Mesodermal cell (in vitro differentiated cells): Measurements from ENCODE around the gene PLAC8L1.
"Not testable (repeated sequence)": the region's sequence is repeated elsewhere in the genome, so short reads cannot be mapped to it uniquely, and the experiment has no call there.

ENCODE experiments used
- H3K27ac ChIP-seq: 2 replicates; pipeline ENCODE4 v1.7.0; 2013; ENCODE audit warnings: mild to moderate bottlenecking, low read depth, low read length, moderate library complexity; ENCODE audit not compliant: severe bottlenecking
- H3K36me3 ChIP-seq: 2 replicates; pipeline ENCODE4 v1.7.1; 2013; ENCODE audit warnings: mild to moderate bottlenecking, low read length, moderate library complexity; ENCODE audit not compliant: control insufficient read depth, insufficient read depth
- H3K4me1 ChIP-seq: one replicate; pipeline ENCODE4 v1.7.1; 2013; ENCODE audit warnings: mild to moderate bottlenecking, low read length; ENCODE audit not compliant: insufficient read depth, control insufficient read depth, poor library complexity, severe bottlenecking
- H3K4me3 ChIP-seq: 2 replicates; pipeline ENCODE4 v1.7.0; 2013; ENCODE audit warnings: low read length, control low read depth, mild to moderate bottlenecking; ENCODE audit not compliant: insufficient read depth, poor library complexity, severe bottlenecking; ENCODE audit errors: extremely low read depth
- H3K9me3 ChIP-seq: 2 replicates; pipeline ENCODE4 v1.7.1; 2013; ENCODE audit warnings: mild to moderate bottlenecking, low read length, moderate library complexity; ENCODE audit not compliant: control insufficient read depth
- WGBS, 2 experiments: methylation state at CpG; one replicate each; pipeline ENCODE4 v1.1.5; 2013; ENCODE audit warnings: missing lambda C conversion rate in 2 of 2; ENCODE audit not compliant: insufficient coverage in 2 of 2; 5-methylcytosine and 5-hydroxymethylcytosine counted together

The PLAC8L1 gene

GRCh38 chr5:146111409-146111808 lies 6.0 kb upstream of the PLAC8L1 start:
- no peak overlapping the region for H3K27ac ChIP-seq
- no peak overlapping the region for H3K4me3 ChIP-seq
- no peaks in the 10 kb centered on the region for H3K9me3 ChIP-seq
- WGBS, 2 experiments, result 100% methylated on average over 1 of the region's 1 CpG; no CpG with 5 or more reads in 1 of the 2 experiments
- H3K4me1 ChIP-seq, result no peaks in the 10 kb centered on the region
- H3K36me3 ChIP-seq, result peaks cover 39% of the 10 kb centered on the region

- H3K4me1 ChIP-seq, result no peaks in the 10 kb centered on the region
- H3K27ac ChIP-seq, result no peak overlapping the region
- 50% methylated on average over 1 of the region's 1 CpG; no CpG with 5 or more reads in 1 of the 2 experiments for WGBS, 2 experiments
- H3K36me3 ChIP-seq, result peaks cover 27% of the 10 kb centered on the region
- H3K9me3 ChIP-seq, result no peaks in the 10 kb centered on the region
- H3K4me3 ChIP-seq, result no peak overlapping the region
Observed at GRCh38 chr5:146109379-146109778, 4.0 kb upstream of the PLAC8L1 start.

GRCh38 chr5:146108870-146109269 lies 3.5 kb upstream of the PLAC8L1 start:
- 85 to 100% methylated on average over 1 of the region's 2 CpGs for WGBS, 2 experiments
- not testable (repeated sequence) for H3K9me3 ChIP-seq, H3K4me1 ChIP-seq, H3K4me3 ChIP-seq, H3K27ac ChIP-seq
- peaks cover 23% of the 10 kb centered on the region for H3K36me3 ChIP-seq

- H3K27ac ChIP-seq, result no peak overlapping the region
- H3K36me3 ChIP-seq, result peaks cover 18% of the 10 kb centered on the region
- H3K4me3 ChIP-seq, result no peak overlapping the region
- 100% methylated on average over 1 of the region's 1 CpG; no CpG with 5 or more reads in 1 of the 2 experiments for WGBS, 2 experiments
- H3K4me1 ChIP-seq, result no peaks in the 10 kb centered on the region
- no peaks in the 10 kb centered on the region for H3K9me3 ChIP-seq
Observed at GRCh38 chr5:146107901-146108300, 2.5 kb upstream of the PLAC8L1 start.

- no peaks in the 10 kb centered on the region for H3K4me1 ChIP-seq
- H3K9me3 ChIP-seq, result no peaks in the 10 kb centered on the region
- H3K36me3 ChIP-seq, result peaks cover 4% of the 10 kb centered on the region
- WGBS, 2 experiments, result 100% methylated on average over 1 of the region's 1 CpG
- H3K27ac ChIP-seq, result no peak overlapping the region
- H3K4me3 ChIP-seq, result no peak overlapping the region
Observed at GRCh38 chr5:146103594-146103993, 1.8 kb downstream of the PLAC8L1 start.

GRCh38 chr5:146101646-146102045 lies 3.7 kb downstream of the PLAC8L1 start:
- Histone ChIP-seq H3K9me3 (no peaks in the 10 kb centered on the region), H3K4me3 (no peak overlapping the region), H3K36me3 (peaks cover 4% of the 10 kb centered on the region), H3K4me1 (no peaks in the 10 kb centered on the region), H3K27ac (no peak overlapping the region)
- WGBS, 2 experiments, result no CpG with 5 or more reads among the region's 2 CpGs

- Histone ChIP-seq H3K36me3 (no peaks in the 10 kb centered on the region), H3K4me3 (no peak overlapping the region), H3K9me3 (no peaks in the 10 kb centered on the region), H3K27ac (no peak overlapping the region), H3K4me1 (no peaks in the 10 kb centered on the region)
- WGBS, 2 experiments, result 85 to 95% methylated on average over 4 to 6 of the region's 6 CpGs
Observed at GRCh38 chr5:146098047-146098446, 7.3 kb downstream of the PLAC8L1 start.

GRCh38 chr5:146091881-146092280 lies 13.5 kb downstream of the PLAC8L1 start:
- H3K9me3 ChIP-seq, result no peaks in the 10 kb centered on the region
- H3K4me1 ChIP-seq, result no peaks in the 10 kb centered on the region
- no peak overlapping the region for H3K27ac ChIP-seq
- no peak overlapping the region for H3K4me3 ChIP-seq
- H3K36me3 ChIP-seq, result no peaks in the 10 kb centered on the region
- no CpG with 5 or more reads among the region's 3 CpGs for WGBS, 2 experiments

- Histone ChIP-seq H3K36me3 (no peaks in the 10 kb centered on the region), H3K4me1 (no peaks in the 10 kb centered on the region), H3K4me3 (no peak overlapping the region), H3K27ac (no peak overlapping the region), H3K9me3 (no peaks in the 10 kb centered on the region)
Observed at GRCh38 chr5:146089287-146089686, 16.1 kb downstream of the PLAC8L1 start.

GRCh38 chr5:146088098-146088497 lies 17.3 kb downstream of the PLAC8L1 start:
- 80 to 81% methylated on average over 1 to 3 of the region's 3 CpGs for WGBS, 2 experiments
- no peak overlapping the region for H3K27ac ChIP-seq
- H3K4me1 ChIP-seq, result no peaks in the 10 kb centered on the region
- H3K36me3 ChIP-seq, result no peaks in the 10 kb centered on the region
- H3K4me3 ChIP-seq, result no peak overlapping the region
- H3K9me3 ChIP-seq, result no peaks in the 10 kb centered on the region

GRCh38 chr5:146084376-146084775 lies 21.0 kb downstream of the PLAC8L1 start:
- Histone ChIP-seq H3K4me1 (no peaks in the 10 kb centered on the region), H3K9me3 (no peaks in the 10 kb centered on the region), H3K27ac (no peak overlapping the region), H3K4me3 (no peak overlapping the region), H3K36me3 (no peaks in the 10 kb centered on the region)
- 100% methylated on average over 2 of the region's 4 CpGs for WGBS, 2 experiments
